IPS-15b (cell line): Measurements from ENCODE around the gene ZMIZ1.

Source experiments
- H3K27me3 ChIP-seq: one replicate; pipeline ENCODE4 v1.6.1; 2013; ENCODE audit warnings: low read length; ENCODE audit not compliant: control insufficient read depth, insufficient read depth
- H3K36me3 ChIP-seq: one replicate; pipeline ENCODE4 v1.6.1; 2013; ENCODE audit warnings: low read length; ENCODE audit not compliant: control insufficient read depth, insufficient read depth
- H3K4me1 ChIP-seq: one replicate; pipeline ENCODE4 v1.6.1; 2013; ENCODE audit warnings: mild to moderate bottlenecking, low read length; ENCODE audit not compliant: control insufficient read depth, insufficient read depth
- H3K4me3 ChIP-seq: one replicate; pipeline ENCODE4 v1.5.1; 2013; ENCODE audit warnings: low read depth, low read length
- H3K9ac ChIP-seq: one replicate; pipeline ENCODE4 v1.6.1; 2013; ENCODE audit warnings: low read depth, mild to moderate bottlenecking, low read length
- H3K9me3 ChIP-seq: one replicate; pipeline ENCODE4 v1.6.1; 2013; ENCODE audit warnings: mild to moderate bottlenecking, low read length; ENCODE audit not compliant: control insufficient read depth, insufficient read depth

Gene ZMIZ1

GRCh38 chr10:79082631-79083596, 14.1 kb downstream of the ZMIZ1 start:
- Histone ChIP-seq H3K36me3 (peaks cover 9% of the 10 kb centered on the region), H3K4me1 (peaks cover 35% of the 10 kb centered on the region), H3K9ac (no peak overlapping the region), H3K4me3 (no peak overlapping the region), H3K27me3 (no peaks in the 10 kb centered on the region), H3K9me3 (no peaks in the 10 kb centered on the region)

GRCh38 chr10:79084012-79084971, 15.5 kb downstream of the ZMIZ1 start:
- Histone ChIP-seq H3K9ac (no peak overlapping the region), H3K36me3 (peaks cover 9% of the 10 kb centered on the region), H3K4me3 (no peak overlapping the region), H3K9me3 (no peaks in the 10 kb centered on the region), H3K4me1 (peaks cover 28% of the 10 kb centered on the region), H3K27me3 (no peaks in the 10 kb centered on the region)

- H3K4me1 ChIP-seq = peaks cover 26% of the 10 kb centered on the region
- H3K36me3 ChIP-seq = peaks cover 5% of the 10 kb centered on the region
- no peaks in the 10 kb centered on the region for H3K27me3 ChIP-seq
- no peak overlapping the region for H3K4me3 ChIP-seq
- no peaks in the 10 kb centered on the region for H3K9me3 ChIP-seq
- no peak overlapping the region for H3K9ac ChIP-seq
Measured at GRCh38 chr10:79084972-79085597, 16.3 kb downstream of the ZMIZ1 start.

- Histone ChIP-seq H3K36me3 (peaks cover 3% of the 10 kb centered on the region), H3K9me3 (no peaks in the 10 kb centered on the region), H3K4me3 (no peak overlapping the region), H3K4me1 (peaks cover 22% of the 10 kb centered on the region), H3K9ac (no peak overlapping the region), H3K27me3 (no peaks in the 10 kb centered on the region)
Measured at GRCh38 chr10:79086822-79087221, 18.1 kb downstream of the ZMIZ1 start.

- H3K27me3 ChIP-seq = no peaks in the 10 kb centered on the region
- H3K4me3 ChIP-seq = no peak overlapping the region
- H3K9me3 ChIP-seq = no peaks in the 10 kb centered on the region
- peaks cover 3% of the 10 kb centered on the region for H3K36me3 ChIP-seq
- peaks cover 22% of the 10 kb centered on the region for H3K4me1 ChIP-seq
- H3K9ac ChIP-seq = no peak overlapping the region
Measured at GRCh38 chr10:79087721-79088120, 19.0 kb downstream of the ZMIZ1 start.

- H3K36me3 ChIP-seq = peaks cover 3% of the 10 kb centered on the region
- H3K4me1 ChIP-seq = peaks cover 22% of the 10 kb centered on the region
- H3K9me3 ChIP-seq = no peaks in the 10 kb centered on the region
- H3K4me3 ChIP-seq = no peak overlapping the region
- H3K9ac ChIP-seq = no peak overlapping the region
- no peaks in the 10 kb centered on the region for H3K27me3 ChIP-seq
Measured at GRCh38 chr10:79088176-79088575, 19.4 kb downstream of the ZMIZ1 start.

GRCh38 chr10:79088613-79089355, 20.0 kb downstream of the ZMIZ1 start:
- Histone ChIP-seq H3K4me1 (peaks cover 19% of the 10 kb centered on the region), H3K36me3 (peaks cover 3% of the 10 kb centered on the region), H3K27me3 (no peaks in the 10 kb centered on the region), H3K9ac (no peak overlapping the region), H3K4me3 (no peak overlapping the region), H3K9me3 (no peaks in the 10 kb centered on the region)

GRCh38 chr10:79089632-79090031, 20.9 kb downstream of the ZMIZ1 start:
- Histone ChIP-seq H3K36me3 (peaks cover 1% of the 10 kb centered on the region), H3K4me3 (no peak overlapping the region), H3K4me1 (peaks cover 11% of the 10 kb centered on the region), H3K27me3 (no peaks in the 10 kb centered on the region), H3K9ac (no peak overlapping the region), H3K9me3 (no peaks in the 10 kb centered on the region)

GRCh38 chr10:79090134-79090803, 21.5 kb downstream of the ZMIZ1 start:
- Histone ChIP-seq H3K4me1 (peaks cover 11% of the 10 kb centered on the region), H3K36me3 (peaks cover 2% of the 10 kb centered on the region), H3K9me3 (no peaks in the 10 kb centered on the region), H3K9ac (no peak overlapping the region), H3K4me3 (no peak overlapping the region), H3K27me3 (no peaks in the 10 kb centered on the region)

- peaks cover 2% of the 10 kb centered on the region for H3K36me3 ChIP-seq
- no peaks in the 10 kb centered on the region for H3K9me3 ChIP-seq
- no peak overlapping the region for H3K9ac ChIP-seq
- peaks cover 3% of the 10 kb centered on the region for H3K4me1 ChIP-seq
- no peaks in the 10 kb centered on the region for H3K27me3 ChIP-seq
- no peak overlapping the region for H3K4me3 ChIP-seq
Measured at GRCh38 chr10:79092292-79092896, 23.6 kb downstream of the ZMIZ1 start.
